ENCODE results near the gene TNS1. TPM values are rescaled to one million over a fixed set of nuclear protein-coding genes. Genes with fewer than 3 reads are reported as not detected.

TNS1 gene
- total RNA-seq, 1 donor from 2014 or later: 0.13 TPM

DNA sequence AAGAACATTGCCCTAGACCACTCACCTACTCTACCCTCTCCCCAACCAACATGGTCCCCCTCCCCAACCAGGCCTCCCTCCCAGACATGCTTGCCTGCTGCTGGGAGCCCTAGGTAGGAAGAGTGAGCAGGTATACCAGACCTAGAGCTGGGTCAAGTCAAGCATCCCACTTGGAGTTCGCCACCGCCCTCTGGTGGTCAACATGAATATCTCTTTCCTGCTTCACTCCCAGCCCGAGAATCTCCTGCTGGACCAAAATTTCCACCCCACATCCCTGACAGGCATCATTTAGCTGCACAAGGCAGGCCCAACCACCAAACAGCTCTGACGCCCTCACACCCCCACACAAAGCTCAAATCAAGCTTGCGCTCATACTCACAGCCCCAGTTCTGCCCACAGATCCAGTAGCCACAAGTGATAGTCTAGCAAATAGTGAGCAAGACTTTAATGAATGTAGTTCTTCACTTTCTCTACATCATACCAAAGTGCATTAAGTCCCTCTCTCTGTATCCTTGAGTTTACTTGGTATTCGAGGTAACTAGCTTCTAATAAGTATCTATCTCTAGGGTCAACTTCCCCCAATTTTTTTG, 116.0 kb downstream of the TNS1 start:
- peaks cover 18% of the 10 kb centered on the region for H3K4me1 Mint-ChIP-seq
- no peaks in the 10 kb centered on the region for H3K27me3 Mint-ChIP-seq
- TF ChIP-seq, protein P1, sequence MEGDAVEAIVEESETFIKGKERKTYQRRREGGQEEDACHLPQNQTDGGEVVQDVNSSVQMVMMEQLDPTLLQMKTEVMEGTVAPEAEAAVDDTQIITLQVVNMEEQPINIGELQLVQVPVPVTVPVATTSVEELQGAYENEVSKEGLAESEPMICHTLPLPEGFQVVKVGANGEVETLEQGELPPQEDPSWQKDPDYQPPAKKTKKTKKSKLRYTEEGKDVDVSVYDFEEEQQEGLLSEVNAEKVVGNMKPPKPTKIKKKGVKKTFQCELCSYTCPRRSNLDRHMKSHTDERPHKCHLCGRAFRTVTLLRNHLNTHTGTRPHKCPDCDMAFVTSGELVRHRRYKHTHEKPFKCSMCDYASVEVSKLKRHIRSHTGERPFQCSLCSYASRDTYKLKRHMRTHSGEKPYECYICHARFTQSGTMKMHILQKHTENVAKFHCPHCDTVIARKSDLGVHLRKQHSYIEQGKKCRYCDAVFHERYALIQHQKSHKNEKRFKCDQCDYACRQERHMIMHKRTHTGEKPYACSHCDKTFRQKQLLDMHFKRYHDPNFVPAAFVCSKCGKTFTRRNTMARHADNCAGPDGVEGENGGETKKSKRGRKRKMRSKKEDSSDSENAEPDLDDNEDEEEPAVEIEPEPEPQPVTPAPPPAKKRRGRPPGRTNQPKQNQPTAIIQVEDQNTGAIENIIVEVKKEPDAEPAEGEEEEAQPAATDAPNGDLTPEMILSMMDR (IDR thresholded peaks at IDR 0.05): peak; percentile 27
- no peak overlapping the region for H3K27ac Mint-ChIP-seq
- H3K36me3 Mint-ChIP-seq (ENCODE audit: low read depth): no peaks in the 10 kb centered on the region
- ATAC-seq (ENCODE audit: low read depth) (peak; percentile 71), DNase-seq (peak; percentile 47)
- no peak overlapping the region for H3K4me3 Mint-ChIP-seq
- no peaks in the 10 kb centered on the region for H3K9me3 Mint-ChIP-seq
- ChIA-PET POLR2A (interaction anchor here (0.5 to 1.2 kb wide), 2 partner anchors 97 to 129 kb away, joined by 7 to 8 read pairs; no protein-coding TSS in a partner anchor), CTCF (interaction anchor here (1.2 to 9.9 kb wide), 9 partner anchors 9 to 104 kb away, joined by 3 to 235 read pairs (median 4); no protein-coding TSS in a partner anchor)
- intact Hi-C loops (cut with micrococcal nuclease): loop anchor here (1.0 to 2.0 kb wide), 4 partner anchors 98 to 181 kb away; no protein-coding TSS in a partner anchor

DNA sequence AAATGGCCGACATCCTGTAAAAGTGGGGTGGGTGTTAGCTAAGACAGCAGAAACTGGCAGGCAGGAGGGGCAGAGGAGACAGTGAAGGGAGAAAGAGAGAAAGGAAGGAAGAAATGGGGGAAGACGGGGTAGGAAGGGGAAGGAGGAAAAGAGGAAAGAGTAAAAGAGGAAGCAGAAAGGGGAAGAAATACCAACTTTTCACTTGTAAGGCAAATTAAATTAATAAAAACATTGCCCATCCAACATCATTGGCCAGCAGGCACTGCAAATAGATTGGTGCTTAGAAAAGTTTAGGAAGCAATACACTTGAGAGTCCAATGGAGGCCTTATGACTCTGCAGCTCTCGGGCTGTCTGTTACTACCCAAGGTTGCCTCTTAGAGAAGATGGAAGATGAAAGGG, 116.7 kb downstream of the TNS1 start:
- POLR2A ChIA-PET: interaction anchor here (1.2 kb wide), 1 partner anchor 97 kb away, joined by 7 read pairs; no protein-coding TSS in a partner anchor
- H3K4me3 Mint-ChIP-seq: no peak overlapping the region
- peaks cover 18% of the 10 kb centered on the region for H3K4me1 Mint-ChIP-seq
- DNase-seq (no peak), ATAC-seq (ENCODE audit: low read depth) (no peak)
- no peak overlapping the region for H3K27ac Mint-ChIP-seq
- no peaks in the 10 kb centered on the region for H3K9me3 Mint-ChIP-seq
- no peaks in the 10 kb centered on the region for H3K27me3 Mint-ChIP-seq
- H3K36me3 Mint-ChIP-seq (ENCODE audit: low read depth): no peaks in the 10 kb centered on the region
- intact Hi-C loops (cut with micrococcal nuclease): loop anchor here (1.0 to 2.0 kb wide), 4 partner anchors 97 to 182 kb away; no protein-coding TSS in a partner anchor
- TF ChIP-seq, protein P1 (IDR thresholded peaks at IDR 0.05): no peak
- CTCF ChIA-PET: interaction anchor here (1.2 to 9.9 kb wide), 8 partner anchors 9 to 103 kb away, joined by 3 to 235 read pairs (median 4); no protein-coding TSS in a partner anchor

DNA sequence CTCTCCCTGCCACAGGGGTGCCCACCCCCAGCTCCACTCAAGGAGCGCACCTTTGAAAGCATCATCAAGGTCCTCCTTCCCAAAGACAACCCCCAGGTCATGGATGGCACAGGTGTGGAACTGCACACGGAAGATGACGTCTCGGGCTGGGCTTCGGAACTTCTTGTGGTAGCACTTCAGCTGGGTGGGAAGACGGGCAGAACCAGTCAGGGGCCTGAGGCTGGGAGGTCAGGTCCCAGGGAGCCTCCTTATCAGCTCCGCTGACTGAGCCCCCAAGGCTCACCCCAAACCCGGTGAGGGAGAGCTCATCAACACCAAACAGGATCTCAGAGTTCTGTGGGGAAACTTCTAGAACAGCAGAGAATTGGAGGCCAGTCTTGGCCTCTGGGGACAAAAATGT, 117.8 kb downstream of the TNS1 start:
- H3K4me3 Mint-ChIP-seq: no peak overlapping the region
- ChIA-PET POLR2A (no interaction called here), CTCF (interaction anchor here (2.4 to 9.9 kb wide), 2 partner anchors 96 to 102 kb away, joined by 9 to 235 read pairs; no protein-coding TSS in a partner anchor)
- TF ChIP-seq, protein P1 (IDR thresholded peaks at IDR 0.05): no peak
- intact Hi-C loops (cut with micrococcal nuclease): no loop called here
- no peak for DNase-seq
- no peak for ATAC-seq (ENCODE audit: low read depth)
- H3K36me3 Mint-ChIP-seq (ENCODE audit: low read depth): no peaks in the 10 kb centered on the region
- H3K27me3 Mint-ChIP-seq: no peaks in the 10 kb centered on the region
- no peaks in the 10 kb centered on the region for H3K9me3 Mint-ChIP-seq
- H3K4me1 Mint-ChIP-seq: peaks cover 18% of the 10 kb centered on the region
- H3K27ac Mint-ChIP-seq: no peak overlapping the region

DNA sequence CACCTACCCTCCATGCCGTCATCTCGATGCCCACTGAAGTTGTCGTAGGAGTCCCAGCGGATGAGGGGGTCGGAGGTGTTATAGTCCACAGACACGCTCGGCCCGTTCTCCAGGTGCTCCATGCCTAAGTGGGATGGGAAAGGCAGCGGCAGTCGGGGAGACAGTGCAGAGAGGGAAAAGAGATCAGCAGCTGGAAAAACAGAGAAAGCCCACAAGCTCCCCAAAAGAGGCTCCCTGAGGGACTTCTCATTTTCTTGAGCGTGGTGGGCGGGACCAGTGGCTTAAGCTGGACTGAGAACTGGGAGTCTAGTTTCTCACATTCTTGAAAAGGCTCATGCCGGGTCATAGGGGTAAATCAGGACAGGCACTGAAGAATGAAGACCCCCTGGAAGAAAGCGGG, 121.9 kb downstream of the TNS1 start:
- Mint-ChIP-seq H3K4me1 (peaks cover 6% of the 10 kb centered on the region), H3K27me3 (no peaks in the 10 kb centered on the region), H3K4me3 (no peak overlapping the region), H3K36me3 (ENCODE audit: low read depth) (no peaks in the 10 kb centered on the region), H3K9me3 (no peaks in the 10 kb centered on the region), H3K27ac (no peak overlapping the region)
- TF ChIP-seq, protein P1 (IDR thresholded peaks at IDR 0.05): no peak
- ChIA-PET CTCF (interaction anchor here (2.8 kb wide), 1 partner anchor 91 kb away, joined by 16 read pairs; no protein-coding TSS in a partner anchor), POLR2A (no interaction called here)
- DNase-seq: no peak
- intact Hi-C loops (cut with micrococcal nuclease): no loop called here
- no peak for ATAC-seq (ENCODE audit: low read depth)

DNA sequence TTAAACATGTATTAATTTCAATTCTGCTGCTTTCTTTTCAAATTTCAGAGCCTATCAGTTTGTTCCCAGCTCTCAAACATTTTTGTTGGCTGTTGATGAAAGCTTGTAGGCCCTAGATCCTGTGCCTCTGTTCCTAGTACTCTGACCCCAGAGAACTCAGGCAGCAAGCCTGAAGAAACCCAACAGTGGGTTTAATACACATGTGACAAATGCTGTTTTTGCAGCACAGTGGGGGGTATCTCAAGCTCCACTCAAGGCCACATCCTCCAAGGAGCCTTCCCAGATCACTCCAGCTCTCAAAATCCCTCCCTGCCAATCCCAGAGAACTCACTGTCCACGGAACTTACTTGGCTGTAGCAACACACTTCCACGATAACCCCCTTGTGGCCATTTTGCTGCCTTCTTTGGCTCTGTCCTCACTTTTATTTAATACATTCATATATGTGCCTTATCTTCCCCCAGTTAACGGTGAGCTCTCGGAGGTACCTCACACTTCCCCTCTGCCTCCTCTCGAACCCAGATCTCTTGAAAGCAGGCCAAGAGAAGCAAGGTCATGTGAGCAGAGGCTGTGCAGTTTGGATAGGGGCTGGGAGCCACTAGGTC, 122.4 kb downstream of the TNS1 start:
- Mint-ChIP-seq H3K27ac (no peak overlapping the region), H3K4me1 (peaks cover under 1% of the 10 kb centered on the region), H3K9me3 (no peaks in the 10 kb centered on the region), H3K27me3 (no peaks in the 10 kb centered on the region), H3K4me3 (no peak overlapping the region), H3K36me3 (ENCODE audit: low read depth) (no peaks in the 10 kb centered on the region)
- intact Hi-C loops (cut with micrococcal nuclease): no loop called here
- ATAC-seq (ENCODE audit: low read depth) (no peak), DNase-seq (no peak)
- TF ChIP-seq, protein P1 (IDR thresholded peaks at IDR 0.05): no peak
- POLR2A ChIA-PET: interaction anchor here (1.4 kb wide), 1 partner anchor 90 kb away, joined by 3 read pairs; no protein-coding TSS in a partner anchor
- CTCF ChIA-PET: interaction anchor here (2.8 kb wide), 1 partner anchor 91 kb away, joined by 16 read pairs; no protein-coding TSS in a partner anchor

Data from activated B cell treated with CpG ODN at 0.5 μM for 24 hours (primary cell).